Renal pelvis (tissue), 4 donors: Measurements from ENCODE around the gene LMLN. TPM values are rescaled to one million over a fixed set of nuclear protein-coding genes. Genes with fewer than 3 reads are reported as not detected.
A peak's percentile ranks its signal among the peaks of the same experiment; 100 is the strongest.
"Not testable (repeated sequence)": the region's sequence is repeated elsewhere in the genome, so short reads cannot be mapped to it uniquely, and the experiment has no call there.

Experiments
- DNase-seq: peaks from one replicate; pipeline ENCODE4 v3.0.0-alpha.2; 2013
- polyA plus RNA-seq, 3 donors: library from polyadenylated mRNA; unstranded; fragments of 120-200 nt; gene quantifications; one replicate each; pipeline ENCODE4 v1.2.1, GENCODE V29; 2013; ENCODE audit not compliant: insufficient read length in 3 of 3

LMLN gene
- polyA plus RNA-seq, 3 donors: 7.3 to 14.0 (median 12.8) TPM

DNA sequence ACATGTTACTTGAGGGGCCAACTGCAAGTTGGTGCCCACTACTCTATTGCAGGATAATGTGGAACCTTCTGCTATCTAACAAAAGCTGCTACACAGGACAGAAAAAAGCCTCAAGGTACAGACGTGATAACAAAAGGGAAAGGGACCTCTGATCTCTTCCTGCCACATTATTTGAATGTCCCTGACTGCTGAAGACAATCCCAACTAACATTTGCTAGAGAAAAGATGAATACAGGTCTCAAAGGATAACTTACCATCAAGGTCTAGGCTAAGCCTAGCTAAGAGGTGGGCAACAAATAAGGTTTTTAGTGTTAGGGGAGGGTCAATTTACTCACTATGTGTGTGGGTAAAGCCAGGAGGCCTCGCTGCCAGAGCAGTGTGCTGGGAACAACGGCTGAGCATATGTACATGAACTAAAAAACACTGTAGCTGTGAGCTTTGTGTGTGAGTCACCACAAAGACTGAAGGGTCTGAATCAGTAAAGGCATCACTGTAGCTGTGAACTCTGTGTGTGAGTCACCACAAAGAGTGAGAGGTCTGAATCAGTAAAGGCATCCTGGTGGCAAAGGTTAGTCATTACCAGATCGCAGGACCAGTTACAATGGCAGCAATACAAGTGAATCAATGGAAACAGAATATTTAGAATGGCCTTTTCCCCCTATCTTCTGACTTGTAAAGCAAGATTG lies 111.7 kb downstream of the LMLN start:
- no peak for DNase-seq

DNA sequence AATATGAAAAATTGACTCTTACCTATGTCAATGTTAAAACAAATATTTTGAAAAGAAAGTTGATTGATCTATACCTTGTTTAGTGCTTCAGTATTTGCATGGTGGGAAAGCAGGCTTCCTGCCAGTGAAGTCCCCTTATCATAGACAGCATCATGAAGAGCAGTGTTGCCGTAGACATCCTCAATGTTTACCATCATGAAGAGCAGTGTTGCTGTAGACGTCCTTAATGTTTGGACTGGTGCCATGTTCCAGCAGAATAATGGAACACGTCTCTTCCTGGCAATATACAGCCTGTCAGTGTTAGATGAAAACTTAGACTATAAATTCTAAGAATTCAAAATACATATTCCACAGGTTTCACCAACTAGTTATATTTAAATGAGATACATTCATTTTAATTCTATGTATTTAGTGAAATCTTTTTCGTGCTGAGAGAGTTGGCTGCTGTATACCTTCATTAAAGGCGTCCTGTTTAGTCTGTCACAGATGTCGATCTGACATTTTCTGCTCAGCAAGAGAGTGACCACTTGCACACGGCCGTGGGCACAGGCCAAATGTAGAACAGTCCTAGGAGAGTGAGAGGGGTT lies 116.8 kb downstream of the LMLN start:
- DNase-seq: no peak

DNA sequence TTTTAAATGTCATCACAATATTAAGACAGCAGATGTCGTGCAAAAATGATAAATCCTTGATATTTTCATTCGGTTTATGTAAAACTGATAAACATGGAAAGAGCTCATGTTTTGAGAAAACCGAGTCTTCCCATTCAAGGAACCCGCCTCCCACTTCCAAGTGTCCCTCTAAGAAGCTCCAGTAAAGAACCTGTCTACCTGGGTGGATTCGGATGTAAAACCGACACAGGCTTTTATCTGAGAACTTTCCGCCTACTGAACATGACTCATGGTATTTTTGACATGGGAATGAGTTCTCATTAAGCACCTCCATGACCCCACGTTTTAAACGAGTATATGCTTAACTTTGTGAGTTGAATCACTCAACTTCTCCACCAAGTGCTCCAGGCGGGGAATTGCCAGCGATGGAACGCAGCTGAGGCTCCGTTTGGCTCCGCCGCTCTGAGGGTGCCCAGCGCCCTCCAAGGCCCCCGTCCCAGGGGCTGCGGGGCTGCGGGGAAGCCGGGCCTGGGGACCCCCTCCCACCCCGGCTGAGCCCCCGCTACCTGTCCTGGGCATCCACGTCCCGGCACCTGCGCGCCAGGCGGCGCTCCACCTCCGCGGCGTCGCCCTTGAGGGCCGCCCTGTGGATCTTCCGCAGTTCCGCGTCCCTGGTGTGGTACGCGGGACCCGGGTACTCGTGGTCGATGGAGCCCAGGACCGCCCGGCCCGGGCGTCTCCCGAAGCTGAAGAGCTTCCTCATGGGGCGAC lies 119.9 kb downstream of the LMLN start:
- no peak for DNase-seq

DNA sequence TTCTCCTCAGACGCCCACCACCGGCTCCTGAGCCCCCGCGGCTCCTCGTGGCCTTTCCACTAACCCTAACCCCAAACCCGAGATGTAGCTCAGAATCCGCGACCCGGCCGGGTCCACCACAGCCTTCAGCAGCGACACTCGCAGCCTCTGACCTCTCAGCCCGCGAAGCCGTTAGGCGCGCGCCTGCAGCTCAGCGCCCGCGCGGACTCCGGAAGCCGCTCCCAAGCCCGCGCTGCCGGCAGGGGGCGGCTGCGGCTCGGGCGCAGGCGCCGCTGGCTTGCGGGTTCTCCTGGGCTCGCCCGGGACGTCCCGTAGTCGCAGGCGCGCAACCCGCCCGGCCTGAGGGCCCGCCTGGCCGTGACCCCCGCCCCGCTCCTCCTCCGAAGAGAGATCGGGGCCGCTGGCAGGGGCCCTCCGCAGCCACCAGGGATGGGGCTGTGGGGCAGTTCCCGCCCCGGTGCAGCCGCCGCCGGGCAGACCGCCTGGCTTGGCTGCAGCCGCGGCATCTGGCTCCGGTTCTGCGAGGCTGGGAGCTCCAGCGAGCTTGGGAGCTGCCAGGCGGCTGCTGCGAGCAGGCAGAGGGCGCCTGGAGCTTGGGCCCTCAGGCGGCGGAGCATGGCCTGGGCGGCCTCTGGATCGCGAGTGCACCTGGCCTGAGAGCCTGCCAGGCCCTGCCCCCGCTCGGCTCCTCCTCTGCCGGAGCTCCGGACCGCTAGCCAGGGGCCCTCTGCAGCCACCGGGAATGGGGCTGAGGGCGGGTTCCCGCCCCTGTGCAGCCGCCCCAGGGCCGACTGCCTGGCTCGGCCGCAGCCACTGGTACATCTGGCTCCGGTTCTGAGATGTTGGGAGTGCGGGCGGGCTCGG lies 120.7 kb downstream of the LMLN start:
- DNase-seq: peak; percentile 76

DNA sequence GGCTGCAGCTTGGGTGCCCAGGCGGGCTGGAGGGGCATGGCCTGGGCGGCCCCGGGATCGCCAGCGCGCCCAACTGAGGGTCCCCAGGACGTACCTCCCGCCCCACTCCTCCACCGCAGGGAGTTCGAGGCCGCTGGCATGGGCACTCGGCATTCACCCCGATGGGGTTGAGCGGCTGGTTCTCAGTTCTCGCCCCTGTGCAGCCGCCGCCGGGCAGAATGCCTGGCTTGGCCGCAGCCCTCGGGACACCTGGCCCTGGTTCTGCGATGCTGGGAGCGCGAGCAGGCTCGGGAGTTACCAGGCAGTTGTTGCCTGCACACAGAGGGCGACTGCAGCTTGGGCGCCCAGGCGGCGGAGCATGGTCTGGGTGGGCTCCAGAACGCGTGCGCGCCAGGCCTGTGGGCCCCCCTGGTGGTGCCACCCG lies 121.4 kb downstream of the LMLN start:
- DNase-seq: no peak

DNA sequence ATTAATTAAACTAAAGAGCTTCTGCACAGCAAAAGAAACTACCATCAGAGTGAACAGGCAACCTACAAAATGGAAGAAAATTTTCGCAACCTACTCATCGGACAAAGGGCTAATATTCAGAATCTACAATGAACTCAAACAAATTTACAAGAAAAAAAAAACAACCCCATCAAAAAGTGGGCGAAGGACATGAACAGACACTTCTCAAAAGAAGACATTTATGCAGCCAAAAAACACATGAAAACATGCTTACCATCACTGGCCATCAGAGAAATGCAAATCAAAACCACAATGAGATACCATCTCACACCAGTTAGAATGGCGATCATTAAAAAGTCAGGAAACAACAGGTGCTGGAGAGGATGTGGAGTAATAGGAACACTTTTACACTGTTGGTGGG lies 122.2 kb downstream of the LMLN start:
- DNase-seq: not testable (repeated sequence)

DNA sequence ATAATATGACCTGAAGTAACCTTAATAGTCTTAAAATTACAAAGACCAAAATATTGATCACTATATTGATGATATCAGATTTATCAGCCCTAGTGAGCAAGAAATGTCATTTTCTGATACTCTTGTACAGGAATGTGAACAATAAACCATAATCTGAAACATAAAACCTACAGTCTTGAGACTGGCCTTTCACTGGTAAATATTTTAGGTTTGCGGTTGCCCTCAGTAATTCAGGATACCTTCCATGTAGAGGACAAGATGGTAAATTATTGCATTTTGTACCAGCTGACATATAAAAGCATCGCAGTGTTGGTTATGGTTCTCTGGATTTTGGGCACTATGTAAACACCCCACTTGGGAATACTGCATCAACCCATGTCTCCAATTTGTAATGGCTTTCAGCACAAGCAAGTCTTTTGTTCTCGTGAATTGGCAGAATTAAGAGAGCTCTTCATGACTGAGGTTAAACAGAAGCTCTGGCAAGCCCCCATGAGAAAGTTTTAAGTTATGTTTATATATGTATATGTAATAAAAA lies 128.5 kb downstream of the LMLN start:
- no peak for DNase-seq

DNA sequence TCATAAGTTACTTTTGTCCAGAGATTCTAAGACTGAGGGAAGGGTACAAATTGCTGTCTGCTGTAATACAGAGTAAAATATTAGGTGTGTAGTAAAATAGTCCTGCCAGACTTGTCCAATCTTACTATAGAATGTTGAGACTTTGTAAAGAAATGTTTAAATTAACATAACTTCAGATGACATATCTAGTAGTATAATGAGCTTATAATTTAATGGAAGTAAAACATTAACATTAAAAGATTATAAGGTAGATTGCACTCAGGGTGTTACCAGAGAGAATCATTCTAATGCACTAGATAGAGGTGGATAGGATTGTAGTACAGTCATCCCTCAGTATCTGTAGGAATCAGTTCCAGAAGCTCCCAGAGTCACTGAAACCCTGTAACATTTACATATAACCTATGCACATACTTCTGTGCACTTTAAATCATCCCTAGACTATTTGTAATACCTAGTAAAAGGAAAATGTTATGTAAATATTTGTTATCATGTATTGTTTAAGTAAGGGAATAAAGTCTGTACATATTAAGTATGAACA lies 130.8 kb downstream of the LMLN start:
- DNase-seq: no peak

DNA sequence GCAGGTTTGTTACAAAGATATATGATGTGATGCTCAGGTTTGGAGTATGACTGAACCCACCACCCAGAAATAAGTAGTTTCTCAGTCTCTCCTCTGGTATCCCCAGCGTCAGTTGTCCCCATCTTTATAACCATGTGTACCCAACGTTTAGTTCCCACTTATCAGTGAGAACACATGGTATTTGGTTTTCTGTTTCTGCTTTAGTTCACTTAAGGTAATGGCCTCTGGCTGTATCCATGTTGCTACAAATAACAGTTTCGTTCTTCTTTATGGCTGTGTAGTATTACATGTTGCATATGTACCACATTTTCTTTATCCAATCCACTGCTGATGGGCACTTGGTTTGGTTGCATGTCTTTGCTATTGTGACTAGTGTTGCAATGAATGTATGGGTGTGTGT lies 132.3 kb downstream of the LMLN start:
- no peak for DNase-seq

DNA sequence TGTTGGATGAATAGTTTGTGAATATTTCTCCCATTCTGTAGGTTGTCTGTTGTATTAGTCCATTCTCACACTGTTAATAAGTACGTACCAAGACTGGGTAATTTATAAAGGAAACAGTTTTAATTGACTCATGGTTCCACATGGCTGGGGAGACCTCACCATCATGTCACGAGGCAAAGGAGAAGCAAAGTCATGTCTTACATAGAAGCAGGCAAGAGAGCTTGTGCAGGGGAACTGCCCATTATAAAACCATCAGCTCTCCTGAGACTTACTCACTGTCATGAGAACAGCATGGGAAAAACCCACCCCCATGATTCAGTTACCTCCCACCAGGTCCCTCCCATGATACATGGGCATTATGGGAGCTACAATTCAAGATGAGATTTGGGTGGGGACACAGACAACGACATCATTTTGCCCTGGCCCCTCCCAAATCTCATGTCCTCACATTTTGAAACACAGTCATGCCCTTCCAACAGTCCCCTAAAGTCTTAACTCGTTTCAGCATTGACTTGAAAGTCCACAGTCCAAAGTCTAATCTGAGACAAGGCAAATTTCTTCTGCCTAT lies 133.2 kb downstream of the LMLN start:
- DNase-seq: no peak

Other genes with a start within 250 kb of the LMLN start
- gene RUBCN, start 223.3 kb upstream of the LMLN start, polyA plus RNA-seq: 10 to 100 TPM; 10.1 to 16.4 (median 14.4) TPM
- gene FYTTD1, start 210.3 kb upstream of the LMLN start, polyA plus RNA-seq: 10 to 100 TPM; 87.7 to 94.2 (median 90.7) TPM
- gene LRCH3, start 169.0 kb upstream of the LMLN start, polyA plus RNA-seq: 10 to 100 TPM; 33.6 to 54.0 (median 53.0) TPM
- 1,000 to 10,000 TPM; 1,624 to 1,796 (median 1,751) TPM for gene RPL35A, start 10.0 kb upstream of the LMLN start, polyA plus RNA-seq